Activated naive CD8-positive, alpha-beta T cell treated with anti-CD3 and anti-CD28 coated beads, Interleukin-2, amount 50 U/mL, for 16 hours (primary cell): ENCODE results near the gene TRIM10.
A peak's percentile ranks its signal among the peaks of the same experiment; 100 is the strongest.
"Not testable (repeated sequence)": the region's sequence is repeated elsewhere in the genome, so short reads cannot be mapped to it uniquely, and the experiment has no call there.

Experiments
- DNase-seq: peaks from one replicate; pipeline ENCODE4 v3.0.0-alpha.2; 2020; ENCODE audit warnings: low read depth, low spot score

Gene TRIM10

DNA sequence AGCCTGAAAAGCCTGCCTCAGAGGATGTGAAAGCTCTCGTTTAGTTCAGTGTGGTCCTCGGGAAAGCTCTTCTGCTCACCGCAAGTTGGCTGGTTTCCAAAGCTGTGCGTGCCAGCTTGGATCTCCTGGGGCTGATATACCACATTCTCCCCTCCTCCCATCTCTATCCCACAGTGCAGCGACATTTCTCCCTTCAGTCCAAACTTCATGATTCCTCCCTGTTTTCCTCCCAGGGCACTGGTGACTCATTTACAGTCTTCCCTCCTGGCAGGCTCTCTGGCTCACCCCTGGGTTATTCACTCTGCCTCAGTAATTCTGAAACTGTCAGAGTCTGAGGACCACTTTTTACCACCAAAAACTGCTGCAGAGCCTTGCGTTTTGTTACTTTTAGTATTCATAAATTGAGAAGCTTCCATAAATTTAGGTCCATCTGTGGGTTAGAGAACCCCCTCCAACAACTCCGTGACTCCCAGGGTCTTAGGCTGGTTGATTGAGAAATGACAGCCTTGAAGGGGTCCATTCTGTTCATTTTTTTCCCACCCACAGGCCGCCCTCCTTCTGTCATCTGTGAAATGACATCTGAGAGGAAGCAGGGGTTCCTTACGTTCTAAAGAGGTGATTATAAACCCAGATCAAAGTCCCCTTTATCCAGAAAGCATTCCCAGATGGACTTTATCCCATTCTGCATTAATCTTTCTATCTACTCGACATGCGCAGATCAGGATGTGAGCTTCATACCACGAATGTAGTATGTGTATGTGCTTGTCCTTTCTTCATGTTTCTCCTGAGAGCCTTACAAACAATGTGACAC is 6.1 kb downstream of the TRIM10 start:
- no peak for DNase-seq

DNA sequence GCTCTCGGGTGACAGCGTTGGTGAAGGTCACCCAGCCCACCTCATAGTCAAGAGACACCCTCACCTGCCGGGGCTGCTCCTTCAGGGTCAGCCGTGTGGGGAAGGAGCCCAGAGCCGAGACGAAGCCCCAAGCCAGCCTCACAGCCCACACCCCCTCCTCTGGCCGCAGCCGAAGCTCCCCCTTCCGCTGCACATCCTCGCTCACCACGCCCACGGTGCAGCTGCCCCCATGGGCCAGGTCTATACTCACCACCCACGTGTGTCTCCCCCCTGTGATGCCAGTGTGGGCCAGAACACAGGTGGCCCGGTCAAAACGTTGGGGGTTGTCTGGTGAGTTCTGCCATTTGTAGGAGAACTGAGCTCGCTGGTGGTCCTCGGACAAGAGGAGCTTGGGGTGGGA is 7.0 kb downstream of the TRIM10 start:
- DNase-seq: no peak

- no peak for DNase-seq
These were observed 8.0 kb downstream of the TRIM10 start for GRCh38 chr6:30152910-30153610.

DNA sequence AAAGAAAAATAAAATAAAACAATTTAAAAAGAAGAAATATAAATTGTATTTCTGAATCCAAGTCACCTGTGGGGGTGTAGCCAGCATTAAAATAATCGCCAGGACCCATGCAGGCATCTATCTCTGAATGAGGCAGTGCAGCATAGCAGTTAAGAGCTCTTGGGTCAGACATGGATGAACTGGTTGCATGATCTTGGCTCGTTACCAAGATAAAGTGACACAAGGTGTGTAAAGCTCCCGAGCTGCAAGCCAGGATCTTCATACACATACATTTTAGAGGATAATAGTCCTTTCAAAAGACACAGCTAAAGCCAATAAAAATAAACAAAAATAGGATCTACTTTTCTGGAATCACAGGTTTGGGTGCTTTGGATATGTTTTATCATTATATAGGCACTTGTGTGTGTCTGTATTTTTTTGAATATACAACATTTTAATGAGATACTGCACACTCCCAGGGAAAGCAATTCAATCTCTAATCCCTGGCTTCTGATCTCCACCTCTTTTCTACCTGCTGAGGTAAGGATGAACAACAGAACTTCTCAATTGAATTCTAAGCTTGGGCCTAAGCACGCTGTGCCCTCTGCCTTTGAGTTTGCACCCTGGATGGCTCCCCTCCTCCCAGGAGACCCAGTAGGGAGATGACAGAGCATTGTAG is 8.9 kb downstream of the TRIM10 start:
- DNase-seq: no peak

DNA sequence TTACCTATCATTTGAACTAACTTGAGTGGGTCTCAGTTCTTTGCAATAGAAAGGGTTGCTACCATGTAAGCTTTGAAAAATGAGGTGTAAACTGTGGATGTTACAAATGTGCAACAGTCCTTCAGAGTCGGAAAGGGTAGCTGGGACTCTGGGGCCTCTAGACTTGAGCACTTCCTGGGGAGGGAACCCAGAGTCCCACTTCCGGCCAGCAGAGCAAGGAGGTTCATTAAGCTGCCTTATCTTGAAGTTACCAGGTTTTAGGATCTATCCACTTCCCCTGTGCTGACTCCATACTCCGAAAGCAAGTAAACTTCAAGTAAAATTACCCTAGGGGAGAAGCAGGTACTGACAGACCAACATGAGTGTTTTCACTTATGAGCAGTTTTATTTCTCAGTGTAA is 9.4 kb downstream of the TRIM10 start:
- no peak for DNase-seq

GRCh38 chr6:30150671-30151395 is 10.2 kb downstream of the TRIM10 start:
- DNase-seq: no peak

DNA sequence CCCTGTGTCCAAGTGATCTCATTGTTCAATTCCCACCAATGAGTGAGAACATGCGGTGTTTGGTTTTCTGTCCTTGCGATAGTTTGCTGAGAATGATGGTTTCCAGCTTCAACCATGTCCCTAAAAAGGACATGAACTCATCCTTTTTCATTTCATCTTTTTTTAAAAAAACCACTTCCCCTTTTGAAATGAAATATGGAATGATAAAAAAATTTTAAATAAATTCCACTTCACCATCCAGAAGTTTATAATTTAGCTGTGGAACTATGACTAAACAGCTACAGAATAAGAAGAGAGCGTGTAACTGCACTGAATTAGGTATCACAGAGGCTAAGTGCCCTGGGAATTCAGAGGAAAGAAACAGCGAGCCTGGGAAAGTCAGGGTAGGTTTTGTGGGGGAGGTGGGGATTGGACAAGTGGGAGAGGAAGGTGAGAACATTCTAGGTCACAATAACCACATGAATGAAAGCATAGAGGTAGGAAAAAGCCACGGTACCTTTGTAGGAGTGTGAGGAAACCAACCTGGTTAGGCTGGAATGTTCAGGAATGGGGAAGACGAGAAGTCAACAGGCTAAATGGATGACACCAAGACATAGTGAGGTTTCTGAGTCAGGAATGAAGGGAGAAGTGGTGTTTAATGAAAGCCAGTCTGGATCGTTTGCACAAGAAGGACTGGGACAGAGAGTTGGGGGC is 11.0 kb downstream of the TRIM10 start:
- no peak for DNase-seq

DNA sequence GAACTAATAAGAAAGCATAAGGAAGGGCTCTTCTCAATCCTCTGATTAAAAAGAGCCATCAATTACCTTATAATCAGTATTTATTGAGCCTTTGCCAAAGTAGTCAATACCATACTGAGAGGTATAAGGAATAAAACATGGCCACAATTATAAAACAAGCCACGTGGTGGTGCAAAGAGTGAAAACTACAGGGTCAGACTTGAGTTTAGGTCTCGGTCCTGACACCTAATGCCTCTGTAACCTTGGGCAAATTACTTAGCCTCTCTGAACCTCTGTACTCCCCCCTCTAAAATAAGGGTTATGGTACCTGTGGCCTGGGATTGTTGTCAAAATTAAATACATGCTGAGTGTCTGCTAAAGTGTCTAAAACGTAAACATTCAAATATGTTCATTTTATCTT is 11.8 kb downstream of the TRIM10 start:
- no peak for DNase-seq

DNA sequence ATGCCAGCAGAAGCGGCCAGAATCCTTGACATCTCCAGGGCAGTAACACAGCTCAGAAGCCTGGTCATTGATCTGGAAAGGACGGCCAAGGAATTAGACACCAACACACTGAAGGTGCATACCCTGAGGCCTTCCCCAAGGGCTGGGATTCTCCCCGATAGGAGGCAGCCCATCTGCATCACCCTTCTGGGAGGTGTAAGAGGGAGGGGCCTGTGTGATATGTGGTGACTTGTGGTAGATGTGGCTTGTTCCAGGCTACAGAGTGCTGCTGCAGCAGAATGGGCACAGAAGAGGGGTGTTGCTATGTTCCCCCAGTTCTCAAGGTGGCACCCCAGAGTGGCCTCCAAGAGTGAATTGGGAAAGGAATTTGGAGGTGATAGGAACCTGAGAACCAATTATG is 13.9 kb downstream of the TRIM10 start:
- no peak for DNase-seq

DNA sequence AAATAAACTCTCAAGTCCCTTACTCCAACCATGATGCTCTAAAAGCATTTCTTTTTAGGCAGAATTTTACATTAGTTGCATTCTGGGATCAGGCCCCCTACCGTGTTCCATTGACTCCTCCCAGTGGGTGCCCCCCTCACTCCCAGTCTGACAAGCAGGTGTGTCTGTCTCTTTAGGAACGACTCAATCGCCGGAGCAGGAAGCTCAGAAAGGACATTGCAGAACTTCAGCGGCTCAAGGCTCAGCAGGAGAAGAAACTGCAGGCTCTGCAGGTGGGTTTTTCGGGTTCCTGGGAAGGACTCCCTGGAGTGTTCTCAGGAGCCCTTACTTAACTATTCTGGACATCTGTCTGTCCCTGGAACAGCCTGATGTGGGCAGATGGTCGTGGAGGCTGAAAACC is 15.2 kb downstream of the TRIM10 start:
- DNase-seq: no peak

GRCh38 chr6:30144811-30145210 is 16.2 kb downstream of the TRIM10 start:
- no peak for DNase-seq

- DNase-seq: no peak
These were observed 17.2 kb downstream of the TRIM10 start for GRCh38 chr6:30143780-30144179.

DNA sequence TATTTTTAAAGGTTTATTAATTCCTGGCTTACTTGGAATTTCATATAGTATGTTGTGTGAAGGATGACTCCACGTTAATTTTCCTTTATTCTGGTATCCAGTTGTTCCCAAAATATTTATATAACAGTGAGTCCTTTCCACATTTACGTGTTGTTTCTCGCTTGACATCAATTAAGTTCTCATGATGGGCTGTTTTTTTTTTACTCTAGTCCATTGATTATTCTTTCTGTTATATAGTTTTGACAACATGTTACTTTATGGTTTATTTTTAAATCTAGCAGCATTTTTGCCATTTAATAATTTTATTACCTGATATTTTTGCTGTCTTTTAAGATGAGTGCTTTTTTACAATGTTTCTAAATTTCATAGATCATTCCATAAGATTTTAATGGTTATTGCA is 18.3 kb downstream of the TRIM10 start:
- DNase-seq: no peak

DNA sequence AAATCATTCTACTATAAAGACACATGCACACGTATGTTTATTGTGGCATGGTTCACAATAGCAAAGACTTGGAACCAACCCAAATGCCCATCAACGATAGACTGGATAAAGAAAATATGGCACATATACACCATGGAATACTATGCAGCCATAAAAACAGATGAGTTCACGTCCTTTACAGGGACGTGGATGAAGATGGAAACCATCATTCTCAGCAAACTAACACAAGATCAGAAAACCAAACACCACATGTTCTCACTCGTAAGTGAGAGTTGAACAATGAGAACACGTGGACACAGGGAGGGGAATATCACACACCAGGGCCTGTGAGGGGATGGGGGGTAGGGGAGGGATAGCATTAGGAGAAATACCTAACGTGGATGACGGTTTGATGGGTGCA is 20.8 kb downstream of the TRIM10 start:
- DNase-seq: not testable (repeated sequence)

GRCh38 chr6:30136570-30137286 is 24.3 kb downstream of the TRIM10 start:
- no peak for DNase-seq

- DNase-seq: no peak
These were observed 25.3 kb downstream of the TRIM10 start, which contains the start of gene TRIM40 for GRCh38 chr6:30135757-30136156. Gene TRIM40, plus strand, starts transcription at chr6:30136140. Its CDS starts 897 bp downstream, at chr6:30137037.

GRCh38 chr6:30135147-30135546 is 25.9 kb downstream of the TRIM10 start:
- no peak for DNase-seq

- DNase-seq: no peak
These were observed 29.0 kb downstream of the TRIM10 start for GRCh38 chr6:30131947-30132497.

GRCh38 chr6:30130887-30131862 is 29.8 kb downstream of the TRIM10 start:
- DNase-seq: peak; percentile 6
